Natural killer cell treated with Interleukin-12 subunit alpha and Interleukin-12 subunit beta and Interleukin-15 and Interleukin-18, amount 100 ng/mL, for 72 hours (primary cell): ENCODE results near the gene ZNF429. TPM values are rescaled to one million over a fixed set of nuclear protein-coding genes. Genes with fewer than 3 reads are reported as not detected.
"Not testable (repeated sequence)": the region's sequence is repeated elsewhere in the genome, so short reads cannot be mapped to it uniquely, and the experiment has no call there.

Source experiments
- ATAC-seq, 2 donors: fragments of 150-1000 bp; cut with Tn5 transposase in 1 of 2; sonication (Bioruptor Pico), chemical (Tn5 transposase) in 1 of 2; 2 replicates each; pipeline ENCODE4 v1.10.0; 2021
- DNase-seq: peaks from one replicate; pipeline ENCODE4 v3.0.0; 2022; ENCODE audit warnings: low spot score
- H3K27ac Mint-ChIP-seq, 2 donors: 1 replicate in 1 of 2; 2 replicates in 1 of 2; pipeline ENCODE4 v1.8.0; 2022; ENCODE audit warnings: mixed read lengths in 2 of 2, mild to moderate bottlenecking in 1 of 2, moderate library complexity in 1 of 2
- H3K27me3 Mint-ChIP-seq, 2 donors: 1 replicate in 1 of 2; 2 replicates in 1 of 2; pipeline ENCODE4 v1.8.0; 2022; ENCODE audit warnings: mixed read lengths in 2 of 2
- H3K36me3 Mint-ChIP-seq: one replicate; pipeline ENCODE4 v1.8.0; 2022; ENCODE audit warnings: mixed read lengths
- H3K4me1 Mint-ChIP-seq, 2 donors: 1 replicate in 1 of 2; 2 replicates in 1 of 2; pipeline ENCODE4 v1.8.0; 2022; ENCODE audit warnings: low read depth in 2 of 2, mixed read lengths in 2 of 2, mild to moderate bottlenecking in 1 of 2
- H3K4me3 Mint-ChIP-seq: one replicate; pipeline ENCODE4 v1.8.0; 2022; ENCODE audit warnings: mixed read lengths
- H3K9me3 Mint-ChIP-seq: 2 replicates; pipeline ENCODE4 v1.8.0; 2022; ENCODE audit warnings: mixed read lengths
- total RNA-seq, 2 donors: library from RNA; stranded (reverse); gene quantifications; one replicate each; pipeline ENCODE4 v1.2.3, GENCODE V29; 2022

ZNF429 gene
- total RNA-seq, 2 donors from 2014 or later: 10.9 to 11.0 TPM

DNA sequence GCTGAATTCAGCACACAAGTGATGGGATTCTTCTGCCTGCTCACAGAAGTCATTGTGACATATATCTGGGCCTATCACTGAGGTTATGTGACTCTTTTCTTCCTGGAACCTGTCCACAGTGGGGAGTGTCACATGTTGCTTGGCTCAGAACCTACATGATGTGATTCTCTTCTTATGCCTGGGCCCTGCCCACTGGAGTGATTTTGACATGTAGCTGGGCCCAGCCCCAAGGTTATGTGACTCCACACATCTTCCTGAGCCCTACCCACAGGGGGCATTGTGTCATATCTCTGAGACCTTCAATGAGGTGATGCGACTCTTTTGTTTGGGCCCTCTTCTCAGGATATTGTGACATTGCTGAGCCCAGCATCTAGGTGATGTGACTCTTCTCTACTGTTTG is 17.4 kb upstream of the ZNF429 start:
- no peak overlapping the region for H3K4me3 Mint-ChIP-seq
- H3K27me3 Mint-ChIP-seq: no peaks in the 10 kb centered on the region
- peaks cover 5 to 8% of the 10 kb centered on the region in 2 donors for H3K4me1 Mint-ChIP-seq
- H3K9me3 Mint-ChIP-seq: no peaks in the 10 kb centered on the region
- no peak overlapping the region for H3K27ac Mint-ChIP-seq
- ATAC-seq (peak; percentile 31 to 64), DNase-seq (no peak)
- no peaks in the 10 kb centered on the region for H3K36me3 Mint-ChIP-seq

DNA sequence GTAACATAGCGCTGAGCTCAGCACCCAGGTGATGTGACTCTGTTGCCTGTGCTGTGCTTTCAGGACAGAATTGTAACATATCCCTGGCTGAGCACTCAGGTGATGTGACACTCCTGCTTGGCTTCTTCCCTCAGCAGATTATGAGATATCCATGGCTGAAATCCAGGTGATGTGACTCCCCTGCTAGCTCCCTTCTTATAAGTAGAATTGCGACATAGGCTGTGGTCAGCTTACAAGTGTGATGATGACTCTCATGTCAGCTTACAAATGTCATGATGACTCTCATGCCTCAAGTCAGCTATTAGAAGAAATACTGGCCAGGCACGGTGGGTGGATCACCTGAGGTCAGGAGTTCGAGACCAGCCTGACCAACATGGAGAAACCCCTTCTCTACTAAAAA is 14.3 kb upstream of the ZNF429 start:
- Mint-ChIP-seq H3K36me3 (no peaks in the 10 kb centered on the region), H3K27ac (no peak overlapping the region), H3K4me1 (peaks cover 3 to 4% of the 10 kb centered on the region in 2 donors), H3K9me3 (no peaks in the 10 kb centered on the region), H3K4me3 (no peak overlapping the region), H3K27me3 (no peaks in the 10 kb centered on the region)
- DNase-seq (no peak), ATAC-seq (no peak)

DNA sequence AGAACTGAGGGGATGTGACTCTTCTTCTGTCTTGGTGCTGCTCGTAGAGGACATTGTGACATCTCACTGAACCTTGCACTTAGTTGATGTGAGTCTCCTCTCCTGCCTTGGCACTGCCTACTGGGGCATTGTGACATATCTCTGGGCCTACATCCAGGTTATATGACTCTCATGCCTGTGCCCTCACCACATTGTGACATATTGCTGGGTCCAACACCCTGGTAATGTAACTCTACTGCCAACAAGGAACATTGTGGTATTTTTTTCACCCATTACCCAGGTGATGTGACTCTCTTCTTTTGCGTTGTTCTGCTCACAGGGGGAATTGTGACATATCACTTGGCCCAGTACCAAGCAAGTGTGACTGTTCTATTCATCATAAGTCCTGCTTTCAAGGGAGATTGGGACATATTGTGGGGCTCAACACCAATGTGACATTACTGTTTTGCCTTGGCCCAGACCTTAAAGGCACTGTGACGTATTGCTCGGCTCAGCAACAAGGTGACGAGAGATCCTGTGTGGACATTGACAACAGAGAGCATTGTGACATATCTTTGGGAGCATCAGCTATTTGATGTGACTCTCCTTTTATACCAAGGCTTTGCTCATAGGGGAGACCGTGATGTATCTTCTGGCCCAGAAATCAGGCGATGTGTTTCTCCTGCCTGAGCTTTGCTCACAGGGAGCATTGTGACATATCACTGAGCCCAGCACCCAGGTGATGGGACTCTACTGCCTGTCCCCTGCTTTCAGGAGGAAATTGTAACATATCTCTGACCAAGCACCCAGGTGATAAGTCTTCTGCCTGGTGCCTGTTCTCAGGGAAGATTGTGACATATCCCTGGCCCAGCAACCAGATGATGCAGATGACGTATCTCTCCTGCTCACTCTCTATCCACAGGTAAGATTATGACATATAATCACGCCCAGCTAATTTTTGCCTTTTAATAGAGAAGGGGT is 12.2 kb upstream of the ZNF429 start:
- H3K9me3 Mint-ChIP-seq: no peaks in the 10 kb centered on the region

DNA sequence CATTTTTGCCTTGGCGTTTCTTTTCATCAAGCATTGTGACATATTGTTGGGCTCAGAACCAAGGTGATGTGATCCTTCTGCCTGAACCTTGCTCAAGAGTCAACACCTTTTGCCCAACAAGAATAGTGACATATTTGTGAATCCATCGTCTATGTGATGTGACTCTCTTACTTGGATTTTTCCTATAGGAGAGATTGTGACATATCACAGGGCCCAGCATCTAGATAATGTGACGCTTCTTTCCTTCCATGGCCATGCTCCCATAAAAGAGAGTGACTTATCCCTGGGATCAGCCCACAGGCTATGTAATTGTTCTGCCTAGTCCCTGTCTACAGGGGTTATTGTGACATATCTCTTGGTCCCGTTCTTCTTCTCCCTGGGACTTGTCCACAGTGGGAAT is 8.5 kb upstream of the ZNF429 start:
- no peaks in the 10 kb centered on the region for H3K27me3 Mint-ChIP-seq
- H3K36me3 Mint-ChIP-seq: no peaks in the 10 kb centered on the region
- no peaks in the 10 kb centered on the region for H3K4me1 Mint-ChIP-seq
- no peaks in the 10 kb centered on the region for H3K9me3 Mint-ChIP-seq
- H3K4me3 Mint-ChIP-seq: no peak overlapping the region
- ATAC-seq (no peak), DNase-seq (no peak)
- no peak overlapping the region for H3K27ac Mint-ChIP-seq

More for the DNA sequence above, 12.2 kb upstream of the ZNF429 start:
- no peak for ATAC-seq
- H3K27me3 Mint-ChIP-seq: no peaks in the 10 kb centered on the region
- H3K36me3 Mint-ChIP-seq: no peaks in the 10 kb centered on the region
- H3K4me1 Mint-ChIP-seq: peaks cover 3 to 4% of the 10 kb centered on the region in 2 donors
- H3K4me3 Mint-ChIP-seq: no peak overlapping the region
- DNase-seq: no peak
- H3K27ac Mint-ChIP-seq: no peak overlapping the region

DNA sequence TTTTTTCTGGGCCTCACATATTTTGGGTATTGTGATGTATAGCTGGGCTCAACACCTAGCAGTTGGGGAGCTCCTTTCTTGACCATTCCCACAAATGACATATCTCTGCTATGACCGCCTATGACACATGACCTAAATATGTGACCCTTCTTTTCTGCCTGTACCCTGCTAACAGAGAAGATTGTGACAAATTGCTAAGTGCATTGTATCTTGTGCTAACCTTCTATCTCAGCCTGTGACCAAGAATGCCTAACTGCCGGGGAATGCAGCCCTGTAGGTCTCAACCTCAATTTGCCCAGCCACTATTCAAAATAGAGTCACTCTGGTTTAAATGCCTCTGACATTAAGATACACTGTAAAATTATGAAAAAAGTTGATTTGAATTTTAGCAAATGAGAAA is 6.8 kb upstream of the ZNF429 start:
- H3K36me3 Mint-ChIP-seq: no peaks in the 10 kb centered on the region

DNA sequence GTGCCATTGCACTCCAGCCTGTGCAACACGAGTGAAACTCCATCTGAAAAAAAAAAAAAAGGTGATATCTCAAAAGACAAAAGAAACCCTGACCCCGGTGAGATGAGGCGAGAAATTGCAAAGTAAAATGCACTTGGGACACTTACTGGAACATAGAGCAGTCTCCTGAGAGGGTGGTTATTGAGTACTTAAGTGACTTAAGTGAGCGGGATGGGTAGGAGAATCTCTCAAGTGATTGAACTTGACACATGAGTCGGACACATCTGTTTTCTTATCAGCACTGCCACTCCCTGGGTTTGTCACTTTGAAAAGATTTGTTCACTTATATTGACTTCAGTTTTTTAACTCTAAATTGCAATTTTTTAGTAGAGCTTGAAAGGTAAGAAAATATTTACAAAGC is 2.8 kb downstream of the ZNF429 start:
- peaks cover 6% of the 10 kb centered on the region for H3K36me3 Mint-ChIP-seq

More for the DNA sequence above, 6.8 kb upstream of the ZNF429 start:
- DNase-seq: no peak
- Mint-ChIP-seq H3K9me3 (no peaks in the 10 kb centered on the region), H3K27me3 (no peaks in the 10 kb centered on the region), H3K27ac (no peak overlapping the region), H3K4me3 (no peak overlapping the region), H3K4me1 (no peaks in the 10 kb centered on the region)
- ATAC-seq: no peak

DNA sequence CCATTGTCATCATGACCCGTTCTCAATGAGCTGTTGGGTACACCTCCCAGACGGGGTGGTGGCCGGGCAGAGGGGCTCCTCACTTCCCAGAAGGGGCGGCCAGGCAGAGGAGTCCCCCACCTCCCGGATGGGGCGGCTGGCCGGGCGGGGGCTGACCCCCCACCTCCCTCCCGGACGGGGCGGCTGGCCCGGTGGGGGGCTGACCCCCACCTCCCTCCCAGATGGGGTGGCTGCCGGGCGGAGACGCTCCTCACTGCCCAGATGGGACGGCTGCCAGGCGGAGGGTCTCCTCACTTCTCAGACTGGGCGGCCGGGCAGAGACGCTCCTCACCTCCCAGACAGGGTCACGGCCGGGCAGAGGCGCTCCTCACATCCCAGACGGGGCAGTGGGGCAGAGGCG is 5.7 kb downstream of the ZNF429 start:
- H3K4me3 Mint-ChIP-seq, DNase-seq, H3K9me3 Mint-ChIP-seq, H3K27me3 Mint-ChIP-seq, ATAC-seq, H3K27ac Mint-ChIP-seq, H3K36me3 Mint-ChIP-seq: not testable (repeated sequence)
- peaks cover 13 to 16% of the 10 kb centered on the region in 2 donors for H3K4me1 Mint-ChIP-seq

More for the DNA sequence above, 2.8 kb downstream of the ZNF429 start:
- Mint-ChIP-seq H3K27me3 (no peaks in the 10 kb centered on the region), H3K27ac (no peak overlapping the region), H3K4me1 (peaks cover 9 to 10% of the 10 kb centered on the region in 2 donors), H3K9me3 (no peaks in the 10 kb centered on the region), H3K4me3 (no peak overlapping the region)
- ATAC-seq: no peak
- no peak for DNase-seq

DNA sequence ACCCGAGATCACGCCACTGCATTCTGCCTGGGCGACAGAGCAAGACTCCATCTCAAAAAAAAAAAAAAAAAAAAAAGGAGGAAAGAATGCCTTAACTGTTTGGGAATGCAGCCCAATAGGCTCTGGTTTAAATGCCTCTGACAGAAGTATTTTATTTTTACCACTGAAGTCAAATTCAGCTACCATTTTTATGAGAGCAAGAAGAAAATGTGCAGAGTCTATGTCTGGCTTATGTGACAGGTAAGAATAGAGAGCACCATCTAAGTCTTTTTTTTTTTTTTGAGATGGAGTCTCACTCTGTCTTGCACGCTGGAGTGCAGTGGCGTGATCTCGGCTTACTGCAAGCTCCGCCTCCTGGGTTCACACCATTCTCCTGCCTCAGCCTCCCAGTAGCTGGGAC is 7.2 kb downstream of the ZNF429 start:
- H3K27me3 Mint-ChIP-seq, H3K9me3 Mint-ChIP-seq, H3K4me3 Mint-ChIP-seq, H3K27ac Mint-ChIP-seq, ATAC-seq, DNase-seq: not testable (repeated sequence)
- peaks cover 17% of the 10 kb centered on the region for H3K36me3 Mint-ChIP-seq
- H3K4me1 Mint-ChIP-seq: peaks cover 14 to 16% of the 10 kb centered on the region in 2 donors

DNA sequence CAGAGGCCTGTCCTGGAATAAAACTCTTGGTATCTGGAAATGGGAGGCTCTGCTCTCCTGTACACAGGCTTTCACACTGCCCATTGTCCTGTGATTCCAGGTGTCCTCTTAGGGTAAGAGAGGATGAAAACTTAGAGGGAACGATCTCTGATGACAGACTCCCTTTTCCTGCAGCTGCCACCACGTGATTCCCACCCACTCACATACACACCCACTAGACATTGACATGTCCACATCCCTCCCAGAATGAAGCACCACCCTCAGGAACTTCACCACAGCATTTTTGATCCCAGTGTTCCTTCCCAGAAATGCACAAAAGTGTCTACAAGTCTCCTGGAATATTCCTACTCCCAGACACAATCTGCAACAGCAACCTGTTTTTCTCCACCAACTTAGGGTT is 8.2 kb downstream of the ZNF429 start:
- Mint-ChIP-seq H3K4me3 (no peak overlapping the region), H3K4me1 (peaks cover 14 to 16% of the 10 kb centered on the region in 2 donors), H3K36me3 (peaks cover 26% of the 10 kb centered on the region), H3K9me3 (peaks cover 11% of the 10 kb centered on the region), H3K27ac (peak overlapping the region in 1 of 2 donors; percentile 47), H3K27me3 (no peaks in the 10 kb centered on the region)
- DNase-seq (no peak), ATAC-seq (no peak)

DNA sequence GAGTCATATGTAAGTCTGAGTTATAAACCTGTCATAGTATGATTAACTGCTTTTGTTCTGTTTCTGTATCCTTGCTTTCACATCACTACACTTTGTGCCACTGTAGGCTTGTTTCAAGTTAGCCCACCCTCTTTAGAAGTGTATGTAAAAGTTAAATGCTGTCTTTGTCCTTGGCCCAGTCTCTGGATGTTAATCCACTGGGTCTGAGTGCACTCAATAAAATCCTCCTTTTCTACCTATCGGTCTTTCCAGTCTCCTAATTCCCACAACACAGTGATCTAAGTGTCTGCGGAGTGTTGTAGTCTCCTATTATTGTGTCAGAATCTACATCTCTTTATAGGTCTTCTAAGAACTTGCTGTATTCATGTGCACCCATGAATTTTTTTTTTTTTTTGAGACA is 14.1 kb downstream of the ZNF429 start:
- DNase-seq: no peak
- peaks cover 27% of the 10 kb centered on the region for H3K9me3 Mint-ChIP-seq
- ATAC-seq: no peak
- H3K36me3 Mint-ChIP-seq: peaks cover 61% of the 10 kb centered on the region
- H3K4me3 Mint-ChIP-seq: no peak overlapping the region
- H3K27me3 Mint-ChIP-seq: no peaks in the 10 kb centered on the region
- peaks cover 10 to 14% of the 10 kb centered on the region in 2 donors for H3K4me1 Mint-ChIP-seq
- no peak overlapping the region for H3K27ac Mint-ChIP-seq

DNA sequence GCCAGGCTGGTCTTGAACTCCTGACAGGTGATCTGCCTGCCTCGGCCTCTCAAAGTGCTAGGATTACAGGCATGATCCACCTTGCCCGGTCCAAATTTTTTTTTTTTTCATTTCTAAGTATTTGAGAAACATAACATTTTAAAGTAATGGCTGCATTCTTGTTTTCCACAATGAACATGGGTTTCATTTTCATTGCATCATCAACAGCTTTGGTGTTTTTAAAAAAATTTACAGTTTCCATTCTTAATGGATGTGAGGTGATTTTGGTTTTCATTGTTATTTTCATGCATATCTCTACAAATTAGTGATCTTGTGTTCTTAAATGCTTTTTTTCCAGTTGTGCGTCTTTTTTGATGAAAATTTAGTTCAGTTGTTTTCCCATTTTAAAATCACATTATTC is 27.5 kb downstream of the ZNF429 start:
- Mint-ChIP-seq H3K9me3 (peaks cover 14% of the 10 kb centered on the region), H3K4me1 (no peaks in the 10 kb centered on the region), H3K4me3 (no peak overlapping the region), H3K27me3 (no peaks in the 10 kb centered on the region), H3K27ac (no peak overlapping the region), H3K36me3 (peaks cover 53% of the 10 kb centered on the region)
- no peak for ATAC-seq
- DNase-seq: no peak

DNA sequence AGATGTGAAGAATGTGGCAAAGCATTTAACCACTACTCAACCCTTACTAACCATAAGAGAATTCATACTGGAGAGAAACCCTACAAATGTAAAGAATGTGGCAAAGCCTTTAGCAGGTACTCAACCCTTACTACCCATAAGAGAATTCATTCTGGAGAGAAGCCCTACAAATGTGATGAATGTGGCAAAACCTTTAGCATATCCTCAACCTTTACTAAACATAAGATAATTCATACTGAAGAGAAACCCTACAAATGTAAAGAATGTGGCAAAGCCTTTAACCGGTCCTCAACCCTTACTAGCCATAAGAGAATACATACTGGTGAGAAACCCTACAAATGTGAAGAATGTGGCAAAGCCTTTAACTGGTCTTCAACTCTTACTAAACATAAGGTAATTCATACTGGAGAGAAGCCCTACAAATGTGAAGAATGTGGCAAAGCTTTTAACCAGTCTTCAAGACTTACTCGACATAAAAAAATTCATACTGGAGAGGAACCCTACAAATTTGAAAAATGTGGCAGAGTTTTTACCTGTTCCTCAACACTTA is 31.4 kb downstream of the ZNF429 start:
- H3K4me3 Mint-ChIP-seq, H3K27me3 Mint-ChIP-seq, H3K27ac Mint-ChIP-seq, DNase-seq, H3K4me1 Mint-ChIP-seq, ATAC-seq: not testable (repeated sequence)
- Mint-ChIP-seq H3K36me3 (peaks cover 52% of the 10 kb centered on the region), H3K9me3 (peaks cover 17% of the 10 kb centered on the region)

DNA sequence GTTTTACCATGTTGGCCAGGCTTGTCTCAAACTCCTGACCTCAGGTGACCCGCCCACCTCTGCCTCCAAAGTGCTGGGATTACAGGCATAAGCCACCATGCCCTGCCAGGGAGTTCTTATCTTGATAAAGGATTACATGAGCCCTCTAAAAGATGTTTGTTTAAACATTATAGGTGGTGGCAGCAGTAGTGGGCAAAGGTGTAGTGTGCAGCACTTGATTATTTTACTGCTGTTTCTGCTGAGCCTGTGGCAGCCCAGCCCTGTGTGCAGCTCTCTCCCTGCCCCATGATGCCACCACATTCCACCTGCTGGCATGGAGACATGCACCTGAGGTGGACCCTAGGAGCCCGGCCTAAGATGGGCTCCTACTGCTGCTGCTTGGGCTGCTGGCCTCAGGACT is 54.0 kb downstream of the ZNF429 start:
- no peak for DNase-seq
- ATAC-seq: no peak
- Mint-ChIP-seq H3K27me3 (no peaks in the 10 kb centered on the region), H3K36me3 (peaks cover 44% of the 10 kb centered on the region), H3K4me1 (peaks cover 3 to 6% of the 10 kb centered on the region in 2 donors), H3K9me3 (no peaks in the 10 kb centered on the region), H3K4me3 (no peak overlapping the region), H3K27ac (no peak overlapping the region)

DNA sequence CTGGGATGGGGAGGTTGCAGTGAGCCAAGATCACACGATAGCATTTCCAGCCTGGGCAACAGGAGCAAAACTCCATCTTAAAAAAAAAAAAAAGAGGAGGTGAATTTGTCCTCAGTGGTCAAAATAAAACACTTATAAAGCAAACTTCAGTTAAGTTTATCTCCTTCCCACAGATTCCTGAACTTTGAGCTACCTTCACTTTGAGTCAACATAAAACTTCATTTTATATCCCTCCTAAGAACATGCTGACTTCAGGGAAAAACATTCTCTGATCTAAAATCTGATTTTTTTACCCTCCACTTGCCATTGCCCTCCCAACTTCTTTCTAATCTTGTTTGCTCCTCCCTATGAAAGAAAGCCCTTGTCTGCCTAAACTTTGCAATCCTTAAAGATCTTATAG is 59.0 kb downstream of the ZNF429 start:
- DNase-seq (no peak), ATAC-seq (no peak)
- Mint-ChIP-seq H3K27ac (no peak overlapping the region), H3K9me3 (no peaks in the 10 kb centered on the region), H3K4me1 (peaks cover 12 to 25% of the 10 kb centered on the region in 2 donors), H3K36me3 (peaks cover 27% of the 10 kb centered on the region), H3K4me3 (no peak overlapping the region), H3K27me3 (no peaks in the 10 kb centered on the region)
